GM13977 (cell line): ENCODE data around the gene NIPA2.

Experiments
- DNase-seq: peaks from one replicate; pipeline ENCODE4 v3.0.0; 2012; ENCODE audit warnings: low spot score
- CTCF ChIP-seq: IDR thresholded peaks from 2 replicates; pipeline ENCODE4 v1.5.1; 2012; ENCODE audit warnings: mild to moderate bottlenecking, control low read depth; ENCODE audit not compliant: insufficient read depth; ENCODE audit errors: extremely low read depth, missing control alignments
- in situ Hi-C: fragments of 300-500 bp; cut with MboI; formaldehyde crosslinking; loops from one replicate; pipeline ENCODE4 v1.12.0; 2022; ENCODE audit warnings: low sequenced_read_pairs, low pct_unique_long_range_greater_than_20kb, mixed read lengths, inconsistent platforms; ENCODE audit not compliant: unreplicated experiment

NIPA2 gene

GRCh38 chr15:22903961-22904534 is 65.6 kb downstream of the NIPA2 start:
- no peak for DNase-seq
- in situ Hi-C loops, result no loop called here
- TF ChIP-seq CTCF, result no peak

- TF ChIP-seq CTCF, result no peak
- no peak for DNase-seq
- in situ Hi-C loops, result no loop called here
Measured at GRCh38 chr15:22904736-22905135, 66.3 kb downstream of the NIPA2 start.

- TF ChIP-seq CTCF, result no peak
- no peak for DNase-seq
- in situ Hi-C loops, result no loop called here
Measured at GRCh38 chr15:22907161-22907950, 68.9 kb downstream of the NIPA2 start.

- in situ Hi-C loops, result no loop called here
- no peak for DNase-seq
- TF ChIP-seq CTCF, result no peak
Measured at GRCh38 chr15:22908830-22909229, 70.4 kb downstream of the NIPA2 start.

- no peak for TF ChIP-seq CTCF
- in situ Hi-C loops, result no loop called here
- no peak for DNase-seq
Measured at GRCh38 chr15:22911306-22911705, 72.8 kb downstream of the NIPA2 start.

GRCh38 chr15:22912256-22912655 is 73.8 kb downstream of the NIPA2 start:
- TF ChIP-seq CTCF, result no peak
- DNase-seq, result no peak
- in situ Hi-C loops, result no loop called here
